Kidney (tissue), 14 donors: ENCODE results near the gene KLRC2. TPM values are rescaled to one million over a fixed set of nuclear protein-coding genes. Genes with fewer than 3 reads are reported as not detected.

Experiments used
- DNase-seq, 5 donors: peaks; one replicate each; pipeline ENCODE4 v3.0.0-alpha.2; 2013 to 2020
- FAIRE-seq: peaks from 2 replicates; lab custom pipeline; 2012; peaks lifted over from hg19 to GRCh38; lab: Jason Lieb, UNC
- H3K27ac ChIP-seq, 2 donors: one replicate each; pipeline ENCODE4 v1.7.0; 2013; ENCODE audit warnings: low read depth in 2 of 2, low read length in 2 of 2, inconsistent platforms in 1 of 2
- H3K27me3 ChIP-seq: one replicate; pipeline ENCODE4 v1.7.1; 2013; ENCODE audit warnings: low read length, inconsistent platforms; ENCODE audit not compliant: control insufficient read depth, insufficient read depth
- H3K36me3 ChIP-seq, 3 donors: one replicate each; pipeline versions ENCODE4 v1.7.0 to v1.7.1; 2013; ENCODE audit warnings: low read length in 3 of 3, control low read depth in 1 of 3, inconsistent platforms in 1 of 3; ENCODE audit not compliant: insufficient read depth in 3 of 3, control insufficient read depth in 2 of 3
- H3K4me1 ChIP-seq, 3 donors: one replicate each; pipeline versions ENCODE4 v1.7.0 to v1.7.1; 2013; ENCODE audit warnings: low read length in 3 of 3, inconsistent platforms in 1 of 3, low read depth in 1 of 3; ENCODE audit not compliant: control insufficient read depth in 2 of 3, insufficient read depth in 2 of 3
- H3K4me3 ChIP-seq, 3 donors: one replicate each; pipeline versions ENCODE4 v1.7.0 to v1.8.1; 2013; ENCODE audit warnings: low read length in 3 of 3, control low read depth in 1 of 3, inconsistent platforms in 1 of 3
- H3K9ac ChIP-seq, 3 donors: one replicate each; pipeline versions ENCODE4 v1.7.0 to v1.7.1; 2013; ENCODE audit warnings: low read length in 3 of 3, control low read depth in 1 of 3, inconsistent platforms in 1 of 3
- H3K9me3 ChIP-seq, 3 donors: one replicate each; pipeline versions ENCODE4 v1.7.0 to v1.7.1; 2013; ENCODE audit warnings: low read length in 3 of 3, control low read depth in 1 of 3, inconsistent platforms in 1 of 3; ENCODE audit not compliant: control insufficient read depth in 2 of 3, insufficient read depth in 1 of 3
- CTCF ChIP-seq: IDR thresholded peaks from 3 replicates; pipeline ENCODE4 v1.5.1; 2012; ENCODE audit warnings: mild to moderate bottlenecking, moderate library complexity, borderline replicate concordance; ENCODE audit not compliant: insufficient read depth; ENCODE audit errors: extremely low read depth
- intact Hi-C: fragments of 100-400 bp; cut with DNase I; formaldehyde crosslinking; loops from one replicate; pipeline ENCODE4 v1.11.1; 2022
- polyA plus RNA-seq: library from polyadenylated mRNA; stranded (reverse); fragments of 350-450 nt; fragmentation: Illumina TruSeq; extraction: RNeasy Lipid Tissue Mini Kit (QIAGEN cat#74804); gene quantifications from one replicate; pipeline ENCODE4 v1.2.3, GENCODE V29; 2014; ENCODE audit warnings: low read depth, low replicate concordance; ENCODE audit not compliant: insufficient read depth
- total RNA-seq: library from RNA; stranded (reverse); fragmentation: NEBNext Ultra II Directional; extraction: Animal tissue kit (Norgen Biotek cat#: 25700); gene quantifications from one replicate; pipeline ENCODE4 v1.2.1, GENCODE V29; 2021
- donor health status: control.
- donor health status: control.
- donor health status: control.
- donor health status: control.
- donor health status: control.
- donor health status: DM: yes; HTN: yes; CAD: no.
- donor health status: Normal renal cell carcinoma (clear cell type).

KLRC2 gene
- total and polyA plus RNA-seq, 2 donors from 2014 or later, result 0.50 TPM; not detected in 1

DNA sequence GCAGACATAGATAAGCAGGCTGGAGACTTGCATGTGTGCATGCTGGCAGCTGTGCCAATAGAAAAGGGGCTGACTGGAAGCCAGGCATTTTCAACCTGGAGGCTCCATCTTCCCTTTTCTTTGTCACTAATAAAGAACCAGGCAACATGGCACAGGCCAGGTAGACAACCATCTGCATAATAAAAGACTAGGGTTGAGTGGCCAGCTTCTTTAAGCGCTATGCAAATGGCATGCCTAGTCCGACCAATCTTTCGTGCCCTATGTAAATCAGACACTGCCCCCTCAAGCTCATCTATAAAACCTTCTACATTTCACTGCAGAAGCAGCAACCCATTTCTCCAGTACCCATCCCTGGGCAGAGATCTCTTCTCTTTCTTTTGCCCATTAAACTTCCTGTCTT lies 21.9 kb upstream of the KLRC2 start:
- Histone ChIP-seq H3K27ac (no peak overlapping the region), H3K36me3 (no peaks in the 10 kb centered on the region), H3K27me3 (no peaks in the 10 kb centered on the region), H3K4me1 (no peaks in the 10 kb centered on the region), H3K4me3 (no peak overlapping the region), H3K9ac (no peak overlapping the region), H3K9me3 (peaks cover 0 to 2% (median 2%) of the 10 kb centered on the region in 3 donors)
- FAIRE-seq (no peak), DNase-seq (no peak)
- no peak for TF ChIP-seq CTCF
- intact Hi-C loops, result no loop called here

DNA sequence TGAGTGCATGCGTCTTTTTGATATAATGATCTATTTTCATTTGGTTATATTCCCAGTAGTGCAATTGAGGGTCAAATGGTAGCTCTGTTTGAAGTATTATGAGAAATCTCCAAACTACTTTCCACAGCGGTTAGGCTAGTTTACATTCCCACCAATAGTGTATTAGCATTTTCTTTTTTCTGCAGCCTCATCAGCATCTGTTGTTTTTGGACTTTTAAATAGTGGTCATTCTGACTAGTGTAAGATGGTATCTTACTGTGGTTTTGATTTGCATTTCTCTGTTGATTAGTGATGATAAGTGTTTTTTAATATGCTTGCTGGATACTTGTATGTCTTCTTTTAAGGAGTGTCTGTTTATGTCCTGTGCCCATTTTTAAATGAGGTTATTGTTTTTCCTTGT lies 21.0 kb upstream of the KLRC2 start:
- intact Hi-C loops, result no loop called here
- no peak for TF ChIP-seq CTCF
- Histone ChIP-seq H3K9me3 (peaks cover 0 to 2% (median 2%) of the 10 kb centered on the region in 3 donors), H3K27me3 (no peaks in the 10 kb centered on the region), H3K9ac (no peak overlapping the region), H3K36me3 (no peaks in the 10 kb centered on the region), H3K4me3 (no peak overlapping the region), H3K27ac (no peak overlapping the region), H3K4me1 (no peaks in the 10 kb centered on the region)
- DNase-seq (no peak), FAIRE-seq (no peak)

GRCh38 chr12:10455766-10456165 lies 20.0 kb upstream of the KLRC2 start:
- Histone ChIP-seq H3K27ac (no peak overlapping the region), H3K4me1 (no peaks in the 10 kb centered on the region), H3K36me3 (no peaks in the 10 kb centered on the region), H3K9me3 (peaks cover 0 to 2% (median 0%) of the 10 kb centered on the region in 3 donors), H3K27me3 (no peaks in the 10 kb centered on the region), H3K9ac (no peak overlapping the region), H3K4me3 (no peak overlapping the region)
- DNase-seq (no peak), FAIRE-seq (no peak)
- intact Hi-C loops, result no loop called here
- TF ChIP-seq CTCF, result no peak

- Histone ChIP-seq H3K9me3 (peaks cover 0 to 2% (median 0%) of the 10 kb centered on the region in 3 donors), H3K4me3 (no peak overlapping the region), H3K4me1 (no peaks in the 10 kb centered on the region), H3K9ac (no peak overlapping the region), H3K36me3 (no peaks in the 10 kb centered on the region), H3K27ac (no peak overlapping the region), H3K27me3 (no peaks in the 10 kb centered on the region)
- no peak for TF ChIP-seq CTCF
- FAIRE-seq, result no peak
- intact Hi-C loops, result no loop called here
- no peak for DNase-seq
Measured at GRCh38 chr12:10454531-10454930, 18.7 kb upstream of the KLRC2 start.
